ENCODE measurements around the gene FDX2.

Gene FDX2

GRCh38 chr19:10332965-10333757 is 17.3 kb upstream of the FDX2 start, which contains the start of gene RAVER1:
Gene RAVER1 (minus strand): TSS chr19:10333529. CDS start chr19:10333507, 22 bp downstream.
- peak; percentile 95 for DNase-seq (ENCODE audit: low read depth)

GRCh38 chr19:10332158-10332964 is 16.5 kb upstream of the FDX2 start:
- no peak for DNase-seq (ENCODE audit: low read depth)

- no peak for DNase-seq (ENCODE audit: low read depth)
These were observed 13.7 kb upstream of the FDX2 start for GRCh38 chr19:10329555-10329954.

DNA sequence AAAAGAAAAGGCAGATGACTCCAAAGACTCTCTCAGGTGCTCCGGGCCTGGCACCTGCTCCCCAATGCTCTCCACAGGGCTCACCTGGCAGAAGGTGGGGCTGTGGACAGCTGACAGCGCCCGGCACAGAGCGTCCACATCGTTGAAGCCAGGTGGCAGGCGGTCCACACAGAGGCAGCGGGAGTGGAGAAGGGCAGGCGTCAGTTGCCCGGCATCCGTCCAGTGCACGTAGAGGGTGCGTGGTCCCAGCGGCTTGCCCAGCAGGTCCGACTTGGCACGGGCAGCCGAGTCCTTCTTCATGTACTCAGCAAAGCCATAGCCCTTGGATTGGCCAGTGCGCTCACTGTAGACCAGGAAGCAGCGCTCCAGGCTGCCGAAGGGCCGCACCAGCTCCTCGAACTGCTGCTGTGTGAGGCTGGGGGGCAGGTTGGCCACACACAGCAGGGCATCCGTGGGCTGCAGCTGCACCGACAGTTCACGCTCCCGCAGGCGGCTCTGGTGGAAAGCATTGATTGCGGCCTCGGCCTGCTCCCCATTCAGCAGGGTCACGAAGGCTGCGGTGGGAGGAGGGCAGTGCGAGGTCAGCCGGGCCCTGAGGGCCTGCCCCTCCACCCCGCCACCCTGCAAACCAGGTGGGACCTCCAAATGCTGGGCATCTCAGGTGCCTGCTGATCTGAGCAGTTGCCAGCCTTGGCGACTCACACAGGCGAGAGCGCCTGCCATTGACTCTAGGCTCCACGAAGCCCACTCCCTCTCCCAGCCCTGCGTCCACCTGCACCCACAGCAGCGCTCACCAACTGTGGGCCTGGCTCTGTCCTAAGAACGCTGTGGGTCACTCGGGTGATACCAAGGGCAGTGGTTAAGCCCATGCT is 13.0 kb upstream of the FDX2 start:
- no peak for DNase-seq (ENCODE audit: low read depth)

DNA sequence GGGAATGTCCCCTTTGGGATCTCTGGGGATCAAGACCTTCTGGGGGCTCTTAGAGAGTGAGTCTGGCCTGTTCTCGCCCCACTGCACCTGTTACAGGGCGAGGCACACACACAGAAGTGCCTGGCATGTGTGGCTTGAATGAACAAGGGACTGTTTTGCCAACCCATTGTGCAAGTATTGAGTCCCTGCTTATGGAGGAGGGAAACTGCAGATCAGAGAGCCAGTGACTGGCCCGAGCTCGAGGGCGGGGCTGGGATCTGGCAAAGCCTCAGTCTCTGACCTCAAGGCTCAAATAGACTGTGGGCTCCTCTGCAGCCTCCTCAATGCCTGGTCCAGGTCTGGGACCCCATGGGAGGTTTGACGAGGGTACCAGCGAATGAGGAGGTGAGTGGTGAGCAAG is 12.0 kb upstream of the FDX2 start:
- DNase-seq (ENCODE audit: low read depth), result no peak

GRCh38 chr19:10325732-10326131 is 9.9 kb upstream of the FDX2 start:
- DNase-seq (ENCODE audit: low read depth), result no peak

DNA sequence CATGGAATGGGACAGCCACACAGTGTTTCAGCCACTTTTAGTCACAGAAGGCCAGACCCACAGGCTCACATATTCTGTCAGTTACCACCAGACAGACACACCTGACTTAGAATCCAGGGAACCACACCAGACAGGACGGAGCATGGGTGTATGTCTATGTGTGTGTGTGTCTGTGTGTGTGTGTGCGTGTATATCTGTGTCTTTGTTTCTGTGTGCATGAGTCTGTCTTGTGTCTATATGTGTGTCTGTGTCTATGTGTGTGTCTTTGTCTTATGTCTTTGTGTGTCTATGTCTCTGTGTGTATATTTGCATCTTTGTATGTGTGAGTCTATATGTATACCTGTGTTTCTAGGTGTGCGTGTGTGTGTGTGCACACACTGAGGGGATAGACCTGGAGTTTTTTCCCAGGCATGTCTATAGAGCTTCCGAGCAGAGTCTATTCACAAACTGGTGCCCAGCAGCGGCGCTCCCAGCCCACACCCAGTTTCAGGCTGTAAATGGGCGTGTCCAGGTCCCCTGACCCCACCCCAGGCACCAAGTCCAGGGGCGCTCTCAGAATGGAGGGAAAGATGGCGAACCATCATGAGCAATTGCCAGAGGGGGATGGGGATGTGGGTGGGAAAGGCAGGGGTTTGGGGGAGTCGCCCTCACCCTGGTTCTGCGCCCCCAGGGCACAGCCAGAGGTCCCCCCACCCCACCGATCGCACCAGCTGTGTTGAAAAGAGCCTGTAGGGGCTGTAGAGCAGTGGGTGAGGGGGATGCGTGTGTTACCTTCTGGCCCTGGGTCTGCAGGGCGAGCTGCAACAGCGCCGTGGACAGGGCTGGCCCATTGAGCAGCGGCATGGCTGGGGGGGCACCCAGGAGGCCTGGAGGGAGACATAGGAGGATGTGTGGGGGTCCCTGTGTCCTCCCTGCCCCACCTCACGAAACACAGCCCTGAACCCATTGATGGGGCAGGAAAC is 6.3 kb upstream of the FDX2 start:
- DNase-seq (ENCODE audit: low read depth), result no peak

GRCh38 chr19:10321417-10321797 is 5.6 kb upstream of the FDX2 start:
- no peak for DNase-seq (ENCODE audit: low read depth)

DNA sequence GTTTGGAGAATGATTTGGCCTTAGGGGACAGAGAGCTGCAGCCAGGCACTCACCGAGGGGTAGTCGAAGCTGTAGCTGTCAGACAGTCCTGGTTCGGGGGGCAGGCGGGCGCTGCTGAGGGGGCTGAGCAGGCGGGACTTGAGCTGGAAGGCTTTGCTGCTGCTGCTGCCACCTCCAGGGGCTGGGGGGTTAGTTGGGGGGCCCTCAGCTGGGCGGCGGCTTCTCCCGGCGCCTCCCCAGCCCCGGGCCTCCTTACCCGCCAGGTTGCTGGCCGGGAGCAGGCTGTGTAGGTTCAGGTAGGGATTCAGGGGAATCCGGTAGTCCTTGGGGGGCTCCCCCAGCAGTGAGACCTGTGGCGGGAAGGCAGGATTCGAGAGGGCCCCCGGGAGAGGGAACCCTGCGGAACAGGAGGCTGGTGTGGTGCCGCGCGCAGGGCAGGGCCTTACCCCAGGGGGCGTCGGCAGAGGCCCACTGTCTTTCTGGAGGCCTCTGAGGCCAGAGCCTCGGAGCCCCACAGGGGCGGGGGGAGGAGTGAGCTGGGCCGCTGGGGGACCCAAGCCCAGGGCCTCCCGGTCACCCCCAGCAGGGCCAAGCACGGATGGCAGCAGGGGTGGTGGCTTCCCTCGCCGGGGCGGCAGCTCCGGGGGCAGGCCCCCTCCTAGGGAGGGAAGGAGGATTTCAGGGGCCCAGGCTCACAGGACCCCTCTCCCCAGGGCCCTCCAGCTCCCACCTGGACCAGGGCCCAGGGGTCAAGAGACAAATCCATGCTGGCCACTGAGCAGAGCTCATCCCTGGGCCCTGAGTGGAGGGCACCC is 5.0 kb upstream of the FDX2 start:
- DNase-seq (ENCODE audit: low read depth), result no peak

GRCh38 chr19:10318807-10319682 is 3.2 kb upstream of the FDX2 start:
- DNase-seq (ENCODE audit: low read depth), result no peak

DNA sequence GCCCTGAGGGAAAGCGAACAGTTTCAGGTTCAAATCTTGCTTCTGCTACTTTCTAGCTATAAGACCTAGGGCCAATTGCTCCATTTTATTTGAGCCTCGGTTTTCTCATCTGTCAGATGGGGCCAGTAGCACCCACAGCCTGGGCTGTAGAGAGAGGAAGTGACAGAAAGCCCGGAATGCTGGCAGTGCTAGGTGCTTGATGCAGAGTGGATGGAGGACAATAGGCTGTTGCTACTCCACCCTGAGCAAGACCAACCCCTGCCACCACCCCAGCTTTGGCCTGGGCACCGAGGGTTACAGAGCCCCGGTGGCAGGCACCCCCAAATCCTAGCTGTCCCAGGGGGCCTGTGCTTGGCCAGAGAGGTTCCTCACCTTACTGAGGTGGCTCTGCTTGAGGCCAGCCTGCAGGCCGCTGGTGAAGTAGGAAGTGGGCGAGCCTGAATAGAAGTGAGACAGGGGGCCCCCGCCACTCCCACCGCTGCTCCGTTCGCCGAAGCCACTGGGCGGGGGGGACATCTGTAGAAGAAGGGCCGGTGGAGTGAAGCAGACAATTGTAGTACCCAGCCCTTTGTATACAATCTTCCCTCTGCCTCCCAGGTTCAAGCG is 2.1 kb upstream of the FDX2 start:
- no peak for DNase-seq (ENCODE audit: low read depth)

- no peak for DNase-seq (ENCODE audit: low read depth)
These were observed 1.4 kb upstream of the FDX2 start for GRCh38 chr19:10317045-10317856.

DNA sequence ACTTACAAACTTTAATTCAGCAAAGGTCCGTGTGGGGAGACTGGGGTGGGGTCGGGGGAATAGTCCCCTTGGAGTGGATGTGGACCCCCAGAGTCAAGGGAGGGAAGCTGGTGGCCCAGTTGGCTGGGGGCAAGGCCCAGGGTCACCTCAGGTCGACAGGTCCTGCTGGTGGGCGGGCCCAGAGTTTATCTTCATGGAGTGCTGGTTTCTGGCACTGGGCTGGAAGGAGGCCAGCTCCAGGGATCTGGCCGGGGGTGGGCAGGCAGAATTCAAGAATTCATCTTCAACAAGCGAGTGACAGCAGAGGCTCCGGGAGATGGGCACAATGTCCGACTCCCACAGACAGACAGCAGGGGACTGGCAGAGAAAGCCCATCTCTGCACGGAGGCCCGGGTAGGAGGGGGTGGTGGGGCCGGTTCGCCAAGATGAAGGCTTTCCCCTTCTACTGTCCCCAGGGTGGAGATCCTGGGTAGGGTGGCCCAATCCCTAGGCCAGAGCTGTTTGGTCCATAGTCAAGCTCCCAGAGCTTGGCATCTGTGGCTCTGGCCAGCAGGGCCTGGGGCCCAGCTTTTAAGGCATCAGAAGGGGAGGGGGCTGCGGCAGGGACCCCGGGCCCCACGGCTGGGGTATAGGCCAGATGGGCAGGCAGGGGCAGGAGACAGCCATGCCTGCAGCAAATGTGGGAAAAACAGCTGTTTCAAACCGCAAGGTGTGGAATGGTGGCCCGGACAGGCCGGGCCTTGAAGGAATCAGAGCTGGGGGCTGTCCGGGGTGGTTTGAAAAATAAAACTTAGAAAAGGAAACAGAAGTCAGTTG is 622 bp upstream of the FDX2 start:
- DNase-seq (ENCODE audit: low read depth), result no peak

DNA sequence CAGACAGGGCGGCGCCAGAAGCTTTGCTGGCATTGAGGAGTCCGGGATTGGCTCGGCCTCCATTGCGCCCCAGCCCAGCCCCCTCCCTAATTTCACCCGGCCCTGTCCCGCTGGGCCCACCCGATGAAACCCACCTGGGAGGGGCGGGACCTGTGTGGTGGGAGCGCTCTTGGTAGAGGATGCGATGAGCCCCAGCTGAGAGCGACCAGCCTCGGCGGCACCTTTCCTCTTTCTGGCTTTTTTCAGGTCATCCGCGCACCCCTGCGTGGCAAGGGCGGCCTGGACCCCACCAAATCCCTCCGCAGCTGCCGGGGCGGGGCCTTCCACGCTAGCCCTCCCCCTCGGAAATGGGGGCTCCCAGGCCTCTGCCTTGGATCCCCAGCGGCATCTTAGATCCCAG is 6.4 kb downstream of the FDX2 start, which contains the start of gene ZGLP1:
Gene ZGLP1 (minus strand): TSS at position 393 of the 400 bp plus-strand sequence.
- DNase-seq (ENCODE audit: low read depth), result no peak

GRCh38 chr19:10306327-10306726 is 9.5 kb downstream of the FDX2 start:
- DNase-seq (ENCODE audit: low read depth), result no peak

- peak; percentile 34 for DNase-seq (ENCODE audit: low read depth)
These were observed 10.5 kb downstream of the FDX2 start for GRCh38 chr19:10305139-10305806.

All from amniotic epithelial cell (primary cell).